ENCODE results near the gene MYO1B. TPM values are rescaled to one million over a fixed set of nuclear protein-coding genes. Genes with fewer than 3 reads are reported as not detected.

MYO1B gene
- total RNA-seq, 4 donors from 2014 or later, result 17.2 to 31.8 (median 28.8) TPM

DNA sequence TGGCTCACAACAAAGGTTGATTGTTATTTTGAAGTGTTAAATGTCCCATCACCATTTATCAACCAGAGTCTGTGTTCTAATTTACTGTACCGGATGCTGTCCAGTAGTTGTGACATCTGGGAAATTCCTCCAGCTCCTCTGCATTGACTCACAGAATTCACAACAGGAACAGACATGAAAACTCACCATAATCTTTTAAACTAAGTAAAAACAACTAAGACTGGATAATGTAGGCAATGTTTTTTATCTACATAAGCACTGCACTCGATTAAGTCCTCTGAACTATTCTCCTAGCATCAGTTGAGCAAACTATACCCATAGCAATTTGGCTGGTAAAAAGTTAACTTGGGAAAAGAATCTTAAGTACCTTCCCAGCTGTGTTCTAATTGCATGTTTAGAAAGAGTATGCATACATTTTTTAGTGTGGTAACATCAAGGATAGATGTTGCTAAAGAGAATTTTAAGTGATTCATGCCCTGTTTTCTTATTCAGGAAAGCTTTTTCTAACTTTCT is 42.9 kb upstream of the MYO1B start:
- no peak for DNase-seq (ENCODE audit: low spot score in 2 of 2)
- Histone ChIP-seq H3K27ac (peak overlapping the region; percentile 1), H3K27me3 (no peaks in the 10 kb centered on the region), H3K4me3 (no peak overlapping the region), H3K9me3 (no peaks in the 10 kb centered on the region), H3K4me1 (peaks cover 8% of the 10 kb centered on the region), H3K36me3 (no peaks in the 10 kb centered on the region)
- WGBS, result 26% methylated on average over 2 of the region's 2 CpGs
- TF ChIP-seq POLR2AphosphoS5 (IDR thresholded peaks at IDR 0.05) (no peak), POLR2A (IDR thresholded peaks at IDR 0.05) (no peak), EP300 (IDR thresholded peaks at IDR 0.05) (no peak)
- TF ChIP-seq, protein P1, sequence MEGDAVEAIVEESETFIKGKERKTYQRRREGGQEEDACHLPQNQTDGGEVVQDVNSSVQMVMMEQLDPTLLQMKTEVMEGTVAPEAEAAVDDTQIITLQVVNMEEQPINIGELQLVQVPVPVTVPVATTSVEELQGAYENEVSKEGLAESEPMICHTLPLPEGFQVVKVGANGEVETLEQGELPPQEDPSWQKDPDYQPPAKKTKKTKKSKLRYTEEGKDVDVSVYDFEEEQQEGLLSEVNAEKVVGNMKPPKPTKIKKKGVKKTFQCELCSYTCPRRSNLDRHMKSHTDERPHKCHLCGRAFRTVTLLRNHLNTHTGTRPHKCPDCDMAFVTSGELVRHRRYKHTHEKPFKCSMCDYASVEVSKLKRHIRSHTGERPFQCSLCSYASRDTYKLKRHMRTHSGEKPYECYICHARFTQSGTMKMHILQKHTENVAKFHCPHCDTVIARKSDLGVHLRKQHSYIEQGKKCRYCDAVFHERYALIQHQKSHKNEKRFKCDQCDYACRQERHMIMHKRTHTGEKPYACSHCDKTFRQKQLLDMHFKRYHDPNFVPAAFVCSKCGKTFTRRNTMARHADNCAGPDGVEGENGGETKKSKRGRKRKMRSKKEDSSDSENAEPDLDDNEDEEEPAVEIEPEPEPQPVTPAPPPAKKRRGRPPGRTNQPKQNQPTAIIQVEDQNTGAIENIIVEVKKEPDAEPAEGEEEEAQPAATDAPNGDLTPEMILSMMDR (IDR thresholded peaks at IDR 0.05), result no peak

DNA sequence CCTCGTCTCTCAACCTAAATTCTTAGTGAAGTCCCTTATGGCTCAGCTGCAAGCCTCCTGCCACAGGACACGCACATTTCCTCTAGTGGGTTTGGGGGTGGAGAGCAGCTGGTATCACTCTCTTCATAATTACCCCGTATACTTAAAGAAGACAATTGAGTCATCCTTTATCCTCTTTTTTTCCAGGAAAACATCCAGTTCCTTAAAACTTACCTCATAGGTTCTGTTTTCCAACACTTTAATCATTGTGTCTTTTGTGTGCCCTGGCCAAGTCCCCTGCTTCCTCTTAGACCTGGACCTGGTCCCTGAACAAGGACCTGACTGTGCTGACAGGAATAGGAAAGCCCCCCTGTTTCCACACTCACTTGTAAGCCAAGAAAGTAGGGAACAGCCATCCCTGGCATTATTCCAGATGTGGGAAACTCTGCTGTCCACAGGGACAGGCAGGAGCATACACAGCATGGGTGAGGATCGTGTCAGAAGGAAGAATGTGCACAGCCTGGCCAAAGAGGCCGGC is 42.3 kb upstream of the MYO1B start:
- TF ChIP-seq POLR2AphosphoS5 (IDR thresholded peaks at IDR 0.05) (no peak), EP300 (IDR thresholded peaks at IDR 0.05) (no peak), POLR2A (IDR thresholded peaks at IDR 0.05) (no peak)
- TF ChIP-seq, protein P1 (IDR thresholded peaks at IDR 0.05), result no peak
- Histone ChIP-seq H3K4me1 (peaks cover 8% of the 10 kb centered on the region), H3K27me3 (no peaks in the 10 kb centered on the region), H3K36me3 (no peaks in the 10 kb centered on the region), H3K9me3 (no peaks in the 10 kb centered on the region), H3K27ac (peak overlapping the region; percentile 1), H3K4me3 (no peak overlapping the region)
- 31% methylated on average over 5 of the region's 5 CpGs for WGBS
- DNase-seq (ENCODE audit: low spot score in 2 of 2), result no peak

DNA sequence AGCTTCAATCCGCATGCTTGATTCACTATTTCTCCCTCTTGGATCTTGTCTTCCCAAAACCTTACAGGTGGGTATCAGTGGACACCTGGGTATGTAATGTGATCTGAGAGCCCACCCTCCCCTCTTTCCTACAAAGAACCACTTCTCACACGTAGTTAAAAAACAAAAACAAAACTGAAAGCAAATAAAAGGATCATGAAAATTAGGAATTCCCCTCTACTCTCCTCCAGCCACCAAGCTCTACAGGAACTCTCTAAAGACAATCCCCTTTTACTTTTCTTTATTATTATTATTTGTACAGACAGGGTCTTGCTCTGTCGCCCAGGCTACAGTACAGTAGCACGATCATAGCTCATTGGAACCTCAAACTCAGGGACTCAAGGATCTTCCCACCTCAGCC is 40.8 kb upstream of the MYO1B start:
- Histone ChIP-seq H3K4me3 (no peak overlapping the region), H3K9me3 (no peaks in the 10 kb centered on the region), H3K4me1 (peaks cover 8% of the 10 kb centered on the region), H3K36me3 (no peaks in the 10 kb centered on the region), H3K27ac (no peak overlapping the region), H3K27me3 (no peaks in the 10 kb centered on the region)
- TF ChIP-seq POLR2AphosphoS5 (IDR thresholded peaks at IDR 0.05), result no peak
- no peak for TF ChIP-seq EP300 (IDR thresholded peaks at IDR 0.05)
- no peak for TF ChIP-seq POLR2A (IDR thresholded peaks at IDR 0.05)
- TF ChIP-seq, protein P1 (IDR thresholded peaks at IDR 0.05), result no peak
- WGBS, result 78% methylated on average over 4 of the region's 4 CpGs
- DNase-seq (ENCODE audit: low spot score in 2 of 2), result no peak

DNA sequence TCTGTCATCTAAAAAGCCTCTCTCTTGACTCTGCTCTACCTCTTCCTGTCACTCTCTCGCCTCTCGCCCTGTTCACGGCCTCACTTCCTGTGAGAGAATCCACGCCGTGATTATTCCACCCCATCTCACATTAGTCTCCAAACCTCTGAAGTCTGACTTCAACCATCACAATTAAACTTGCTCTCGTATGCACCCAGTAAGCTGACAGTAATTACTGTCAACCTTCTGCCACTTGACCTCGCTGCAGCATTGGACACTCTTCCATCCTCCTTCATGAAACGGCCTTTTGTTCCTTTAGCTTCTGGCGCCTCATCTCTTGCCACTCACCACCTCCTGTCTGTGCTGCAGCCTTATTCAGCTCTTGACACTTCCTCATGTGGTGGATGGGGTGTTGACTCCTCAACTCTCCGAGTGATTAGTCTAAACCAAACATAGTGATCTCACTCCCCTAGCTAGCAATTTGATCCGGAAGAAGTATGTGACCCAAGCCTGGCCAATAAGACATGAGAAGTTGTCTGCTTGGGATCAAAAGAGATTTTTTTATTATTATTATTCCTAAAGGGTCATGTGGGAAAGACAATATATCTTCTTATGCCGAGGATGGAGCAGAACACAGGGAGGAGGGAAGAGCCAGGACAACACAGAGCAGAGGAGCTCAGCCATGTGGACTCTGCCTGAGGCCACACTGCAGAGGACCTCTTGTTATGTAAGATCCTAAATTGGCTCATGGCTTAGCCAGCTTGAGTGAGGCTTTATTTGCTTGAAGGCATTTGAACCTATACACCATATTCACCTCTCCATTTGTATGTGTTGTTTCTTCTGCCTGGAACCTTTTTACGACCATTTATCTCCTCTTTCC is 38.4 kb upstream of the MYO1B start:
- 84% methylated on average over 13 of the region's 13 CpGs for WGBS
- H3K9me3 ChIP-seq, result no peaks in the 10 kb centered on the region
- peaks cover 8% of the 10 kb centered on the region for H3K4me1 ChIP-seq
- H3K36me3 ChIP-seq, result no peaks in the 10 kb centered on the region
- no peak overlapping the region for H3K27ac ChIP-seq
- H3K27me3 ChIP-seq, result no peaks in the 10 kb centered on the region
- DNase-seq (ENCODE audit: low spot score in 2 of 2), result no peak
- TF ChIP-seq, protein P1 (IDR thresholded peaks at IDR 0.05), result no peak
- TF ChIP-seq POLR2A (IDR thresholded peaks at IDR 0.05) (no peak), EP300 (IDR thresholded peaks at IDR 0.05) (no peak), POLR2AphosphoS5 (IDR thresholded peaks at IDR 0.05) (no peak)
- H3K4me3 ChIP-seq, result no peak overlapping the region

DNA sequence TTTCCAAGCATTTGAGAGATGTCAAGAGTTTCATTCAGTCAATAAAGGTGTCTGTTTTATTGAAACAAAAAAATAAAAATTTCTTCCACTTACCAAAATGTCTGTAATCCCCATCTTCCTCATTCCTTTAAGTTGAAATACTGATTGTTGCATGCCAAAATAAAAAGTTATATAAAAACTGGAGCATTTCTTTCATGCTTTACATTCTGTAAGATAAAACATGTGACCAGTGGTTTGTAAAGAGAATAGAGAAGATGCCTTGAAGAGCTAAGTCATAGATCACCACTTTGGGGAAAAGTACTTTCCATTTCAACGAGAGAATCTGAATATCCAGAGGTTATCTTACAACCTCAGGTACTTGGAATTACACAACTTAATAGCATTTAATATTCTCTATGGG is 35.9 kb upstream of the MYO1B start:
- no peaks in the 10 kb centered on the region for H3K9me3 ChIP-seq
- H3K4me3 ChIP-seq, result no peak overlapping the region
- no peak overlapping the region for H3K27ac ChIP-seq
- no peaks in the 10 kb centered on the region for H3K36me3 ChIP-seq
- no peak for DNase-seq (ENCODE audit: low spot score in 2 of 2)
- WGBS, result 59% methylated on average over 1 of the region's 1 CpG
- TF ChIP-seq POLR2AphosphoS5 (IDR thresholded peaks at IDR 0.05), result no peak
- TF ChIP-seq, protein P1 (IDR thresholded peaks at IDR 0.05), result no peak
- no peak for TF ChIP-seq POLR2A (IDR thresholded peaks at IDR 0.05)
- no peak for TF ChIP-seq EP300 (IDR thresholded peaks at IDR 0.05)
- H3K27me3 ChIP-seq, result no peaks in the 10 kb centered on the region
- no peaks in the 10 kb centered on the region for H3K4me1 ChIP-seq
